Subcutaneous adipose tissue (tissue), 4 donors: ENCODE measurements around the gene DAZL. TPM values are rescaled to one million over a fixed set of nuclear protein-coding genes. Genes with fewer than 3 reads are reported as not detected.

ENCODE experiments used
- total RNA-seq, 4 donors: library from RNA; depleted of rRNA; stranded (reverse); fragments of >200 nt; gene quantifications; one replicate each; pipeline ENCODE4 v1.1.0, GENCODE V29; 2016
- TF ChIP-seq, protein P1 (sequence below): fragments of 450-650 bp; IDR thresholded peaks from one replicate; pipeline ENCODE4 v1.5.1; 2016; ENCODE audit warnings: low read depth, mild to moderate bottlenecking, control low read depth, antibody characterized with exemption, moderate library complexity

Gene DAZL, protein sequence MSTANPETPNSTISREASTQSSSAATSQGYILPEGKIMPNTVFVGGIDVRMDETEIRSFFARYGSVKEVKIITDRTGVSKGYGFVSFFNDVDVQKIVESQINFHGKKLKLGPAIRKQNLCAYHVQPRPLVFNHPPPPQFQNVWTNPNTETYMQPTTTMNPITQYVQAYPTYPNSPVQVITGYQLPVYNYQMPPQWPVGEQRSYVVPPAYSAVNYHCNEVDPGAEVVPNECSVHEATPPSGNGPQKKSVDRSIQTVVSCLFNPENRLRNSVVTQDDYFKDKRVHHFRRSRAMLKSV
- not detected for total RNA-seq

GRCh38 chr3:16604887-16605602, at the start of gene DAZL:
TSS of gene DAZL (minus strand) at chr3:16605423. CDS start at chr3:16605205, 218 bp downstream.
- TF ChIP-seq, protein P1, sequence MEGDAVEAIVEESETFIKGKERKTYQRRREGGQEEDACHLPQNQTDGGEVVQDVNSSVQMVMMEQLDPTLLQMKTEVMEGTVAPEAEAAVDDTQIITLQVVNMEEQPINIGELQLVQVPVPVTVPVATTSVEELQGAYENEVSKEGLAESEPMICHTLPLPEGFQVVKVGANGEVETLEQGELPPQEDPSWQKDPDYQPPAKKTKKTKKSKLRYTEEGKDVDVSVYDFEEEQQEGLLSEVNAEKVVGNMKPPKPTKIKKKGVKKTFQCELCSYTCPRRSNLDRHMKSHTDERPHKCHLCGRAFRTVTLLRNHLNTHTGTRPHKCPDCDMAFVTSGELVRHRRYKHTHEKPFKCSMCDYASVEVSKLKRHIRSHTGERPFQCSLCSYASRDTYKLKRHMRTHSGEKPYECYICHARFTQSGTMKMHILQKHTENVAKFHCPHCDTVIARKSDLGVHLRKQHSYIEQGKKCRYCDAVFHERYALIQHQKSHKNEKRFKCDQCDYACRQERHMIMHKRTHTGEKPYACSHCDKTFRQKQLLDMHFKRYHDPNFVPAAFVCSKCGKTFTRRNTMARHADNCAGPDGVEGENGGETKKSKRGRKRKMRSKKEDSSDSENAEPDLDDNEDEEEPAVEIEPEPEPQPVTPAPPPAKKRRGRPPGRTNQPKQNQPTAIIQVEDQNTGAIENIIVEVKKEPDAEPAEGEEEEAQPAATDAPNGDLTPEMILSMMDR: no peak

DNA sequence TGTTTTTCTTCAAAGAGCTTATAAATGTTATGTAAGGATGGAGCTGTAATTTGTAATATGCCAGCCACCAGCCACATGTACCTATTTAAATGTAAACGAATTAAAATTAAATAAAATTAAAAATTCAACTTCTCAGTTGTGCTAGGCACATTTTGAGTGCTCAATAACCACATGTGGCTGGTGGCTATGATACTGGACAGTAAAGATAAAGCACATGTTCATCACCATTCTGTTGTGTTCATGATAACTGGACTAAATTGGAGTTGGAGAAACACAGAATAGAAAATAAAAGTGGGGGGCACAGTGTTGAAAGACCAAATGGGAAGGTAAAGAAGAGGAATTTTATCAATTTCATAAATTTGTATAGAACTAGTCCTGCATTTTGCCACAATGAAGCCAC, 49.8 kb upstream of the DAZL start:
- TF ChIP-seq, protein P1: no peak

GRCh38 chr3:16653712-16654111, 48.5 kb upstream of the DAZL start:
- TF ChIP-seq, protein P1: no peak

GRCh38 chr3:16647668-16648067, 42.4 kb upstream of the DAZL start:
- TF ChIP-seq, protein P1: no peak

- TF ChIP-seq, protein P1: no peak
Measured at GRCh38 chr3:16639806-16640205, 34.6 kb upstream of the DAZL start.

DNA sequence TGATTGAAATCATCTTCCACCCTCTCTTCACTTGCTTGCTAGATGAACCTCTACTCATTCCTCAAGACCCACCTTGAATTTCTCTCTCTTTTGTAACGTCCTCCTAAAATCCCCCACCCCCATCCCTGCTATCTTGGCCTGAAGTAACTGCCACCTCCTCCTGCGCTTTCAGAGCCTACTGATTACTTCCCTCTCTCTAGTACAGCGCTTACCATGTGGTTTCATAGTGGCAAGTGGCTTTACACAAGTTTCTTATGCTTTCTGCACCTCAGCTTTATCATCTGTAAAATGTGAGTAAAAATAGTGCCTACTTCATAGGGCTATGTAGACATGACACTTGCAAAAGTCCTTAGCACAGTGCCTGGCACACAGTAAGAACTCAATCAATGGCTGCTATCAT, 28.7 kb upstream of the DAZL start:
- TF ChIP-seq, protein P1: no peak

- TF ChIP-seq, protein P1: no peak
Measured at GRCh38 chr3:16632395-16632794, 27.2 kb upstream of the DAZL start.
